K562 (cell line): ENCODE data around the gene DGCR2. TPM values are rescaled to one million over a fixed set of nuclear protein-coding genes. Genes with fewer than 3 reads are reported as not detected.

Experiments
- ATAC-seq: fragments of 200-7000 bp; cut with Tn5 transposase; 3 replicates; pipeline ENCODE4 v1.9.1; 2020; ENCODE audit warnings: moderate library complexity
- BruUV-seq: library from RNA; stranded (reverse); fragments of 400-500 nt; replicated peaks from 2 replicates; lab custom pipeline; 2021; lab: Mats Ljungman, UMichigan
- CTCF ChIA-PET: fragments of 300-600 bp; formaldehyde crosslinking; extraction: SDS; loops from one replicate; lab custom pipeline; 2021; ENCODE audit warnings: low intra/inter-chr PET ratio; lab: Yijun Ruan, JAX
- POLR2A ChIA-PET: fragments of 300-600, 350-650 bp; sonication (Branson Sonifier 250); formaldehyde crosslinking; extraction: SDS; loops from one replicate; lab custom pipeline; 2021; ENCODE audit warnings: antibody characterized with exemption, inconsistent platforms; lab: Yijun Ruan, JAX
- DNase-seq, 4 experiments: peaks; one replicate each; pipeline versions ENCODE4 v3.0.0 to v3.0.0-alpha.2; 2011 to 2018; ENCODE audit warnings: low spot score in 3 of 4, mixed read lengths in 3 of 4; ENCODE audit errors: extremely low read depth in 1 of 4
- FAIRE-seq: peaks from 2 replicates; lab custom pipeline; 2011; peaks lifted over from hg19 to GRCh38; lab: Jason Lieb, UNC
- H2AFZ ChIP-seq: 2 replicates; pipeline ENCODE4 v1.6.0; 2011; ENCODE audit warnings: low read depth, low read length, control low read depth, inconsistent platforms
- H3K27ac ChIP-seq: fragments of 200-600 bp; 3 replicates; pipeline ENCODE4 v1.8.0; 2011; ENCODE audit warnings: low read depth, mild to moderate bottlenecking, control low read depth, inconsistent platforms, low read length, moderate library complexity, mixed read lengths; ENCODE audit errors: extremely low read depth
- H3K27me3 ChIP-seq, 2 experiments: fragments of 300-600 bp in 1 of 2; 2 replicates in 1 of 2; 3 replicates in 1 of 2; pipeline versions ENCODE4 v1.6.0 to v1.8.0; 2011; ENCODE audit warnings: inconsistent platforms in 2 of 2, low read length in 2 of 2, mild to moderate bottlenecking in 1 of 2, mixed read lengths in 1 of 2, moderate library complexity in 1 of 2; ENCODE audit not compliant: control insufficient read depth in 2 of 2, insufficient read depth in 2 of 2
- H3K36me3 ChIP-seq: fragments of 300-600 bp; 3 replicates; pipeline ENCODE4 v1.8.0; 2011; ENCODE audit warnings: mild to moderate bottlenecking, low read length, inconsistent platforms; ENCODE audit not compliant: control insufficient read depth, insufficient read depth
- H3K4me1 ChIP-seq, 2 experiments: fragments of 200-600 bp in 1 of 2; replicated peaks in 1 of 2; 2 replicates in 1 of 2; 3 replicates in 1 of 2; pipeline versions ENCODE4 v1.5.1 to v1.8.0; 2011; ENCODE audit warnings: inconsistent platforms in 2 of 2, low read length in 2 of 2, mild to moderate bottlenecking in 1 of 2, mixed read lengths in 1 of 2, moderate library complexity in 1 of 2; ENCODE audit not compliant: control insufficient read depth in 2 of 2, insufficient read depth in 2 of 2
- H3K4me2 ChIP-seq: 2 replicates; pipeline ENCODE4 v1.6.1; 2011; ENCODE audit warnings: low read length, control low read depth, inconsistent platforms, mixed read lengths; ENCODE audit not compliant: insufficient read depth
- H3K4me3 ChIP-seq: fragments of 200-600 bp; sonication (generic), shearing (Covaris generic); 2 replicates; pipeline ENCODE4 v1.5.1; 2016; ENCODE audit warnings: control low read depth, inconsistent platforms
- H3K79me2 ChIP-seq: fragments of 200-600 bp; 3 replicates; pipeline ENCODE4 v1.8.0; 2011; ENCODE audit warnings: low read length, inconsistent platforms; ENCODE audit not compliant: control insufficient read depth, insufficient read depth
- H3K9ac ChIP-seq, 2 experiments: 2 replicates each; pipeline versions ENCODE4 v1.6.0 to v1.6.1; 2011; ENCODE audit warnings: low read depth in 2 of 2, low read length in 2 of 2, control low read depth in 1 of 2, inconsistent platforms in 1 of 2, mild to moderate bottlenecking in 1 of 2, mixed read lengths in 1 of 2; ENCODE audit not compliant: insufficient read depth in 1 of 2
- H3K9me1 ChIP-seq: one replicate; pipeline ENCODE4 v1.6.0; 2011; ENCODE audit warnings: inconsistent platforms, mild to moderate bottlenecking, low read length, moderate library complexity; ENCODE audit not compliant: control insufficient read depth, insufficient read depth
- H3K9me3 ChIP-seq: replicated peaks from 2 replicates; pipeline ENCODE4 v1.5.1; 2011; ENCODE audit warnings: low read depth, low read length, inconsistent platforms; ENCODE audit not compliant: control insufficient read depth, insufficient read depth
- H4K20me1 ChIP-seq: replicated peaks from 2 replicates; pipeline ENCODE4 v1.6.1; 2011; ENCODE audit warnings: low read length, inconsistent platforms, mixed read lengths; ENCODE audit not compliant: control insufficient read depth, insufficient read depth
- CAMTA2 ChIP-seq: fragments of 250-450 bp; sonication (Bioruptor Pico); conservative IDR thresholded peaks from 2 replicates; pipeline ENCODE4 v1.5.1; 2022
- CBX3 ChIP-seq, 2 experiments: IDR thresholded peaks; 1 replicate in 1 of 2; 2 replicates in 1 of 2; pipeline ENCODE4 v1.6.1; 2012; ENCODE audit warnings: inconsistent platforms in 2 of 2, low read length in 2 of 2, borderline replicate concordance in 1 of 2, control low read depth in 1 of 2
- HNRNPLL ChIP-seq: fragments of 200-400 bp; formaldehyde crosslinking; IDR thresholded peaks from 2 replicates; pipeline ENCODE4 v1.6.1; 2017; ENCODE audit warnings: low read length, low read depth, mild to moderate bottlenecking; ENCODE audit not compliant: poor library complexity, severe bottlenecking
- IRF2 ChIP-seq: sonication (generic); formaldehyde crosslinking; IDR thresholded peaks from 2 replicates; pipeline ENCODE4 v1.8.1; 2022; ENCODE audit warnings: mild to moderate bottlenecking, missing genetic modification reagents
- KDM4B ChIP-seq, 2 experiments: fragments of 450-650 bp in 1 of 2; sonication (generic) in 1 of 2; IDR thresholded peaks; 2 replicates each; pipeline ENCODE4 v1.6.1; 2016 to 2017; ENCODE audit warnings: borderline replicate concordance in 2 of 2, antibody characterized with exemption in 1 of 2, low read depth in 1 of 2, mild to moderate bottlenecking in 1 of 2
- KLF13 ChIP-seq: fragments of 450-650 bp; IDR thresholded peaks from 2 replicates; pipeline ENCODE4 v1.6.1; 2016; ENCODE audit warnings: missing genetic modification characterization, low read depth, mild to moderate bottlenecking, missing compliant biosample characterization, moderate library complexity, borderline replicate concordance
- MCM3 ChIP-seq: fragments of 450-650 bp; IDR thresholded peaks from 2 replicates; pipeline ENCODE4 v1.6.1; 2016
- RUNX1 ChIP-seq: sonication (generic); IDR thresholded peaks from 2 replicates; pipeline ENCODE4 v1.6.1; 2016; ENCODE audit warnings: antibody characterized with exemption, low read depth
- SNRNP70 ChIP-seq: fragments of 200-400 bp; formaldehyde crosslinking; optimal IDR thresholded peaks from 2 replicates; pipeline ENCODE3; 2017; ENCODE audit warnings: low read depth, low read length
- ZNF511 ChIP-seq: sonication (generic); formaldehyde crosslinking; IDR thresholded peaks from 2 replicates; pipeline ENCODE4 v1.8.0; 2022; ENCODE audit warnings: mild to moderate bottlenecking, missing genetic modification reagents
- ZSCAN29 ChIP-seq: fragments of 450-650 bp; IDR thresholded peaks from 2 replicates; pipeline ENCODE4 v1.6.1; 2017
- WGBS: fragments of 100-300 bp; shearing (Covaris generic); methylation state at CpG from one replicate; pipeline ENCODE4 v1.1.6; 2016; ENCODE audit warnings: low coverage, mixed read lengths; ENCODE audit not compliant: insufficient coverage; ENCODE audit errors: missing lambda C conversion rate; 5-methylcytosine and 5-hydroxymethylcytosine counted together
- in situ Hi-C: fragments of 300-500 bp; cut with MboI; formaldehyde crosslinking; loops from 4 replicates; pipeline ENCODE4 v1.15.0; 2018; ENCODE audit warnings: inconsistent platforms, mixed read lengths
- intact Hi-C: fragments of 100-400 bp; cut with micrococcal nuclease; formaldehyde crosslinking; loops from 2 replicates; pipeline ENCODE4 v1.14.2; 2022
- polyA plus RNA-seq, 8 experiments: library from polyadenylated mRNA; depleted of rRNA in 4 of 8; stranded (reverse) in 5 of 8; unstranded in 3 of 8; fragments of >200 nt; fragmentation: Nextera tagmentation in 2 of 8; fragmentation: Illumina TruSeq in 1 of 8; extraction: Ambion mirVana in 2 of 8; extraction: Trizol in 1 of 8; gene quantifications; 2 replicates each; pipeline versions ENCODE4 v1.2.1 to v1.2.3, GENCODE V29; 2011 to 2014; ENCODE audit warnings: inconsistent platforms in 1 of 8, missing spikeins in 1 of 8
- total RNA-seq, 7 experiments: library from RNA; depleted of rRNA in 6 of 7; stranded (reverse); fragments of >200 nt in 6 of 7; fragmentation: Illumina TruSeq in 2 of 7; extraction: Trizol in 2 of 7; gene quantifications; 2 replicates each; pipeline versions ENCODE4 v1.2.1 to v1.2.3, GENCODE V29; 2011 to 2021; ENCODE audit warnings: low replicate concordance in 1 of 7
- TF ChIP-seq, protein P1 (sequence below): sonication (generic); formaldehyde crosslinking; IDR thresholded peaks from 2 replicates; pipeline ENCODE4 v1.8.0; 2023; ENCODE audit warnings: mild to moderate bottlenecking, missing genetic modification reagents
- TF ChIP-seq, protein P2 (sequence below): sonication (generic); formaldehyde crosslinking; IDR thresholded peaks from 2 replicates; pipeline ENCODE4 v1.9.0; 2022; ENCODE audit warnings: mild to moderate bottlenecking, missing genetic modification reagents
- TF ChIP-seq, protein P3 (sequence below): fragments of 250-450 bp; sonication (Bioruptor Pico); IDR thresholded peaks from 2 replicates; pipeline ENCODE4 v1.8.0; 2021; ENCODE audit warnings: borderline replicate concordance, mild to moderate bottlenecking, moderate library complexity; ENCODE audit not compliant: poor library complexity, severe bottlenecking
- TF ChIP-seq, protein P4 (sequence below), 2 experiments: fragments of 250-450 bp in 1 of 2; fragments of 450-650 bp in 1 of 2; sonication (Bioruptor Pico) in 1 of 2; IDR thresholded peaks; 2 replicates each; pipeline versions ENCODE4 v1.6.1 to v1.8.0; 2016 to 2021; ENCODE audit warnings: mild to moderate bottlenecking in 2 of 2, moderate library complexity in 2 of 2, missing compliant biosample characterization in 1 of 2, missing genetic modification characterization in 1 of 2

The DGCR2 gene
- total and polyA plus RNA-seq, 9 of the 15 experiments (the other 6 are each of a cell fraction or from before 2014, with no cell fraction given): 0.69 to 101 (median 56.4) TPM

- no peaks in the 10 kb centered on the region; a peak in 1 of 5 replicates for H3K4me1 ChIP-seq
- no peak overlapping the region for H3K4me3 ChIP-seq
- intact Hi-C loops (no loop called here), in situ Hi-C loops (no loop called here)
- WGBS: 2% methylated on average over 15 of the region's 15 CpGs
- no peak overlapping the region for H3K4me2 ChIP-seq
- ChIA-PET POLR2A (interaction anchor here (0.6 to 3.8 kb wide), 7 partner anchors 13 to 40 kb away, joined by 3 to 13 read pairs (median 4); no protein-coding TSS in a partner anchor), CTCF (no interaction called here)
- no peaks in the 10 kb centered on the region for H3K36me3 ChIP-seq
- no peak overlapping the region for H2AFZ ChIP-seq
- peaks cover 24% of the 10 kb centered on the region; the same call in 1 of the 2 replicates for H4K20me1 ChIP-seq
- H3K9me1 ChIP-seq: no peaks in the 10 kb centered on the region
- 0 out of 4 replicates have a peak overlapping the region, but pooled peaks of 1 of the 2 experiments have one; percentile 50 for H3K9ac ChIP-seq
- peaks cover 50 to 64% of the 10 kb centered on the region in 2 experiments for H3K27me3 ChIP-seq
- no peaks in the 10 kb centered on the region for H3K9me3 ChIP-seq
- FAIRE-seq (no peak), ATAC-seq (peak; percentile 25), DNase-seq (peak in 2 of 4 experiments; percentile 25 to 26)
- H3K79me2 ChIP-seq: no peaks in the 10 kb centered on the region
- no TSS peak for BruUV-seq
- H3K27ac ChIP-seq: no peak overlapping the region
- TF ChIP-seq ZNF511 (CRISPR knock-in tag) (0 out of 2 replicates have a peak, but pooled peaks have one; percentile 11), HNRNPLL (peak; percentile 7), RUNX1 (0 out of 2 replicates have a peak, but pooled peaks have one; percentile 54), SNRNP70 (peak; percentile 28), ZSCAN29 (no peak), MCM3 (peak; percentile 59; the same call in 1 of the 2 replicates), CAMTA2 (no peak), KDM4B (IDR thresholded peaks at IDR 0.05; ENCODE audit: borderline replicate concordance in 2 of 2, low read depth in 1 of 2) (no peak), IRF2 (peak; percentile 21; the same call in 1 of the 2 replicates), KLF13 (tag) (0 out of 2 replicates have a peak, but pooled peaks have one; percentile 25), CBX3 (IDR thresholded peaks at IDR 0.05; ENCODE audit: borderline replicate concordance in 1 of 2, low read length in 2 of 2) (peak in 1 of 2 experiments; percentile 18; a peak in 1 of 3 replicates)
- TF ChIP-seq, protein P1, sequence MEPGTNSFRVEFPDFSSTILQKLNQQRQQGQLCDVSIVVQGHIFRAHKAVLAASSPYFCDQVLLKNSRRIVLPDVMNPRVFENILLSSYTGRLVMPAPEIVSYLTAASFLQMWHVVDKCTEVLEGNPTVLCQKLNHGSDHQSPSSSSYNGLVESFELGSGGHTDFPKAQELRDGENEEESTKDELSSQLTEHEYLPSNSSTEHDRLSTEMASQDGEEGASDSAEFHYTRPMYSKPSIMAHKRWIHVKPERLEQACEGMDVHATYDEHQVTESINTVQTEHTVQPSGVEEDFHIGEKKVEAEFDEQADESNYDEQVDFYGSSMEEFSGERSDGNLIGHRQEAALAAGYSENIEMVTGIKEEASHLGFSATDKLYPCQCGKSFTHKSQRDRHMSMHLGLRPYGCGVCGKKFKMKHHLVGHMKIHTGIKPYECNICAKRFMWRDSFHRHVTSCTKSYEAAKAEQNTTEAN (CRISPR knock-in tag): no peak
- TF ChIP-seq, protein P2, sequence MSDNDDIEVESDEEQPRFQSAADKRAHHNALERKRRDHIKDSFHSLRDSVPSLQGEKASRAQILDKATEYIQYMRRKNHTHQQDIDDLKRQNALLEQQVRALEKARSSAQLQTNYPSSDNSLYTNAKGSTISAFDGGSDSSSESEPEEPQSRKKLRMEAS (CRISPR knock-in tag): 0 out of 2 replicates have a peak, but pooled peaks have one; percentile 16
- TF ChIP-seq, protein P3, sequence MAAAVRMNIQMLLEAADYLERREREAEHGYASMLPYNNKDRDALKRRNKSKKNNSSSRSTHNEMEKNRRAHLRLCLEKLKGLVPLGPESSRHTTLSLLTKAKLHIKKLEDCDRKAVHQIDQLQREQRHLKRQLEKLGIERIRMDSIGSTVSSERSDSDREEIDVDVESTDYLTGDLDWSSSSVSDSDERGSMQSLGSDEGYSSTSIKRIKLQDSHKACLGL (CRISPR knock-in tag): no peak
- TF ChIP-seq, protein P4, sequence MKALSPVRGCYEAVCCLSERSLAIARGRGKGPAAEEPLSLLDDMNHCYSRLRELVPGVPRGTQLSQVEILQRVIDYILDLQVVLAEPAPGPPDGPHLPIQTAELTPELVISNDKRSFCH (CRISPR knock-in tag; IDR thresholded peaks at IDR 0.05): no peak
- TF ChIP-seq, protein P4 (tag; IDR thresholded peaks at IDR 0.05): peak; percentile 18; the same call in 1 of the 2 replicates
These were observed 106.0 kb downstream of the DGCR2 start for GRCh38 chr22:19016081-19016766.
